Measurements from ENCODE around the gene DTX4.

- TF ChIP-seq CTCF (IDR thresholded peaks at IDR 0.05) (no peak), POLR2A (IDR thresholded peaks at IDR 0.05) (no peak)
Observed at GRCh38 chr11:59204746-59205145, 32.8 kb downstream of the DTX4 start.

All from right lobe of liver (tissue), 4 donors.